ENCODE measurements around the gene NR2C2.

Gene NR2C2

DNA sequence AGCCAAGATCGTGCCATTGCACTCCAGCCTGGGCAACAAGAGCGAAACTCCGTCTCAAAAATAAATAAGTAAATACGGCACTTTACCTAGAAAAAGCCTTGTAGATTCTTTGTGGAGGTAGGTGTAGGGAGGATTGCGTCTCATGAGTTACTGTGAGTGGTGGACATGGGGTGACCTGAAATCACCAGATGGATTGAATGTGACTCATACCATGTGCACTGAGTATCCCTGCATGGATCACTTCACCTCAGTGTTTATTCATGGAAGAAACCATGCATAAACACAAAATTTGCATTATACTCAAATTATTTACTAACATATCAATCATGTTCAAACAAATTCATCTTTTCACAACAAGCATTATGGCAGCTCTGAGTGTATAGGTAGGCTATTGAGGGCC, 61.8 kb downstream of the NR2C2 start:
- Mint-ChIP-seq H3K27me3 (no peaks in the 10 kb centered on the region), H3K27ac (no peak overlapping the region), H3K36me3 (peaks cover 24 to 54% of the 10 kb centered on the region in 2 donors), H3K9me3 (no peaks in the 10 kb centered on the region), H3K4me3 (no peak overlapping the region), H3K4me1 (no peaks in the 10 kb centered on the region)
- DNase-seq (no peak), ATAC-seq (replicated peaks) (no peak)

DNA sequence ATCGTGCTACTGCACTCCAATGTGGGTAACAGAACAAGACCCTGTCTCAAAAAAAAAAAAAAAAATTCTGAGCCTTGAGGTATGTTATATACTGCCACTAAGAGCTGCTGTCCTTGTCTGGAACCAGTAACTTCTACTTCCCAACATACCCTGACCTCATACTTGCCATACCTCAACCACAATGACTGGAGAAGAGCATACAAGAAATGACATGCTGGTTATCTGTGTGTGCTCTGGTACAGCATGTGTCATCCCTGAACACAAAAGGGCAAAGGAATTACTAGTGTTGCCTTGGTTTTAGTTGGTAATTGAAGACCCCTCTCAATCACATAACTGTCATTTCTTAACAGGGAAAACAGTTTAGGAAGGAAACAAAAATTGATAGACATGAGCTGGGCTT, 63.3 kb downstream of the NR2C2 start:
- H3K27ac Mint-ChIP-seq = no peak overlapping the region
- H3K36me3 Mint-ChIP-seq = peaks cover 22 to 55% of the 10 kb centered on the region in 2 donors
- ATAC-seq (replicated peaks) = no peak
- no peaks in the 10 kb centered on the region for H3K4me1 Mint-ChIP-seq
- no peak for DNase-seq
- H3K27me3 Mint-ChIP-seq = no peaks in the 10 kb centered on the region
- H3K9me3 Mint-ChIP-seq = no peaks in the 10 kb centered on the region
- no peak overlapping the region for H3K4me3 Mint-ChIP-seq

DNA sequence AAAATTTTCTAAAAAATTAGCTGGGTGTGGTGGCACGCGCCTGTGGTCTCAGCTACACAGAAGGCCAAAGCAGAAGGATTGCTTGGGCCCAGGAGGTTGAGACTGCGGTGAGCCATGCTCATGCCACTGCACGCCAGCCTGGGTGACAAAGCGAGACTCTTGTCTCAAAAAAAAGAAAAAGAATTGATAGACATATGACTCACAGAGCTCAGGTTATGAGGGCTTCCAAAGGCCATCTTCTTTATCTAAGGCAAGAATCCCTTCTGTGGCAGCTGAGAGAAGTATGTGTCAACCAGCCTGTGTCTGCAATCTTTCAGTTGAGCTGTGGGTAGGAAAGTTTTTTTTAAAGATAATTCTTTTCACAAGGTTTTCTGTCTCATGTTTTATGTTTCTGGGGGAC, 63.8 kb downstream of the NR2C2 start:
- no peak overlapping the region for H3K4me3 Mint-ChIP-seq
- no peaks in the 10 kb centered on the region for H3K27me3 Mint-ChIP-seq
- ATAC-seq (replicated peaks) (no peak), DNase-seq (no peak)
- no peaks in the 10 kb centered on the region for H3K9me3 Mint-ChIP-seq
- H3K4me1 Mint-ChIP-seq = no peaks in the 10 kb centered on the region
- H3K27ac Mint-ChIP-seq = no peak overlapping the region
- H3K36me3 Mint-ChIP-seq = peaks cover 27 to 59% of the 10 kb centered on the region in 2 donors

DNA sequence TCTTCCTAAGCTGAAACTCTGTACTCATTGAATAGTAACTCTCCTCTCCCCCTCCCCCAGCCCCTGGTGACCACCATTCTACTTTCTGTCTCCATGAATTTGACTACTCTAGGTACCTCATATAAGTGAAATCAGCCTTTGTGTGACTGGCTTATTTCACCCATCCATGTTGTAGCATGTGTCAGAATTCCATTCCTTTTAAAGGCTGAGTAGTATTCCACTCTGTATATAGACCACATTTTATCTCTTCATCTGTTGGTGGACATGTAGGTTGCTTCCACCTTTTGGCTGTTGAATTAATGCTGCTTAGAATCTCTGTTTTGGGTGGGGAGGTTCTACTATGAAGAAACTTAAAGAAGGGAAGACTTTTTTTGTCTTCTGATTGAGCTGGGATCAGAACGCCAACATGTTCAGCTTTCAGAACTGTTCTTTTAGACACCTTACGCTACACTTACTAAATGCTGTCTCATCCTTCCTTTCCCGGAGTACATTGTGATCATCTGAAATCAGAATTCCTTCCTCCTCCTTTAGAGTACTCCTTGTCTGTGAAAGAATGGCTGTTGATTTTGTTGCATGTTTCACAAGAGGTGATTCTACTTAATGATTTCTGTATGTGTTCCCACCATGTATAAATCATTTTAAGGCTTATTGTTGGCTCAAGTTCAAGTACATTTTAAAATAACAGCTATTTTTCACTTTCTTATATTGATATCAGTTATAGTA, 67.4 kb downstream of the NR2C2 start:
- Mint-ChIP-seq H3K27me3 (no peaks in the 10 kb centered on the region), H3K36me3 (peaks cover 38 to 73% of the 10 kb centered on the region in 2 donors), H3K4me3 (no peak overlapping the region), H3K9me3 (no peaks in the 10 kb centered on the region), H3K4me1 (no peaks in the 10 kb centered on the region), H3K27ac (peak overlapping the region; percentile 37)
- DNase-seq = no peak
- ATAC-seq (replicated peaks) = no peak

DNA sequence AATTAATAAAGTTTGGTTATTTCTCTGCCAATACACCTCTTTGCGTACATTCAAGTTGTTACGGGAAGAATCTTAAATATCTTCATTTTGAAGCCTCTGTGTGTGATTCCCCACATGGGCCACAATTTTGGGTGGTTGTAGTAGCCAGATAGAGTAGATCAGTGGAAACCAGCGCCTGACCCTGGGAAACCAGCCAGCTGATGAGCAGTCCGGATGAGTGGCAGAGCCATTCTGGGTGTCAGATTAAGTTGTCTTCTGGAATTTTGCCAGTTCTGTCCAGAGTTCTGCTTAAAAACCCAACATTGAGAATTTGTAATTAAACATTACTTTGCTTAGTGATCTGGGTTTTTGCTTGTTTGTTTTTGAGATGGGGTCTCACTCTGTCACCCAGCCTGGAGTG, 68.1 kb downstream of the NR2C2 start:
- Mint-ChIP-seq H3K27ac (no peak overlapping the region), H3K36me3 (peaks cover 36 to 67% of the 10 kb centered on the region in 2 donors)
- DNase-seq = no peak

DNA sequence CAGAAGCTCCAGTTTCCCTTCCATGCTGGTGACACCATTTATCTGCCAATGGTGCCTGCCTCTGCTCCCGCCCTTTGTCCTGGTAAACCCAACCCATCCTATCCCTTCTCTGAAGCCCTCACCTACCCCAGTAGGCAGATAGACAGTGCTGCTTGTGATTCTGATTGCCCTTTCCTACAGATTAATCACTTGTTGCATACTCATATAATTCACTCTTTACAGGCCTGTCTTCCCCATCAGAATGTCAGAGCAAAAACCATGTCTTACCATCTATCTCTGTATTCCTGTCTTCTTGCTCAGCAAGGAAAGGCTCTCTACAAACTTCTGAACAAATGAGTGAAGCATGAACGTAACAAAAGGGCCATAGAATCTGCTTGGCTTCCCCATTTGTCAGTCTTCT, 69.8 kb downstream of the NR2C2 start:
- no peak for ATAC-seq (replicated peaks)
- Mint-ChIP-seq H3K4me1 (no peaks in the 10 kb centered on the region), H3K9me3 (no peaks in the 10 kb centered on the region), H3K36me3 (peaks cover 33 to 67% of the 10 kb centered on the region in 2 donors), H3K4me3 (no peak overlapping the region), H3K27ac (no peak overlapping the region), H3K27me3 (no peaks in the 10 kb centered on the region)
- DNase-seq = no peak

More for the DNA sequence above, 68.1 kb downstream of the NR2C2 start:
- Mint-ChIP-seq H3K4me1 (no peaks in the 10 kb centered on the region), H3K4me3 (no peak overlapping the region), H3K27me3 (no peaks in the 10 kb centered on the region), H3K9me3 (no peaks in the 10 kb centered on the region)
- ATAC-seq (replicated peaks) = no peak

DNA sequence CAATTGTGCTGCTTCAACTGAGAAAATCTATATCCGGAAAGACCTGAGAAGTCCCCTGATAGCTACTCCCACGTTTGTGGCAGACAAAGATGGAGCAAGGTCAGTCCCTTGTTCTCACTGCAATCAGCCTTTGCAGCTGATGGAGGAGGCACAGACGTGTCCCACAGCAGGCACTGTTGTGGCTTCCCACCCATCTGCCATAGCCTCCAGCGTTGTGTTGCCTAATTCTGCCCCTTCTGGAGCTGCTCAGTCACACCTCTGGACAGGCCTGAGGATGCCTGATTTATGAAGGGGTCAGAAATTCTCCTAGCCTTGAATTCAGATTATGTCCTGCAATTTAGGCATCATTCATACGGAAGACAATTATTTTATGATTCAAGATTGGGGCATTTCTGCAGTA, 75.9 kb downstream of the NR2C2 start:
- Mint-ChIP-seq H3K27ac (no peak overlapping the region), H3K9me3 (no peaks in the 10 kb centered on the region), H3K36me3 (peaks cover 26 to 59% of the 10 kb centered on the region in 2 donors), H3K27me3 (no peaks in the 10 kb centered on the region), H3K4me1 (no peaks in the 10 kb centered on the region), H3K4me3 (no peak overlapping the region)
- DNase-seq (no peak), ATAC-seq (replicated peaks) (no peak)

DNA sequence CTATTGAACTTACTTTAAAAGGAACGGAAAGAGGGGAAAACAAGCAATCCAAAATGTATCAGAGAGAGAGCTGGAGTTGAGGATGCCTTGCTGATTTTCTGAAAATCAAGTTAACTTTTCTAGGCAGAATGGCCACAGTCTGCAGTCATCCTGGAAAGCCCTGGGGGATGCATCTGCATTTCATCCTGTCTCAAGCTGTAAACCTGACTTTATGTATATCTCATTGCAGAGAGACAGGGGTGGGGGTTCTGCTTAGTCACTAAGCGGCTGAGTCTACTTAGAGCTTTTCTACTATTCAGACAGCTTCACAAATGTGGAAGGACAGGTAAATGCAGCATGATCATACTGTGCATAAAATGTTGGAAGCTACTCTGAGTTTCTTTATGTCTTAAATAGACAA, 76.3 kb downstream of the NR2C2 start:
- no peak for ATAC-seq (replicated peaks)
- H3K36me3 Mint-ChIP-seq = peaks cover 30 to 61% of the 10 kb centered on the region in 2 donors
- H3K4me3 Mint-ChIP-seq = no peak overlapping the region
- no peaks in the 10 kb centered on the region for H3K9me3 Mint-ChIP-seq
- DNase-seq = no peak
- H3K4me1 Mint-ChIP-seq = no peaks in the 10 kb centered on the region
- no peak overlapping the region for H3K27ac Mint-ChIP-seq
- H3K27me3 Mint-ChIP-seq = no peaks in the 10 kb centered on the region

DNA sequence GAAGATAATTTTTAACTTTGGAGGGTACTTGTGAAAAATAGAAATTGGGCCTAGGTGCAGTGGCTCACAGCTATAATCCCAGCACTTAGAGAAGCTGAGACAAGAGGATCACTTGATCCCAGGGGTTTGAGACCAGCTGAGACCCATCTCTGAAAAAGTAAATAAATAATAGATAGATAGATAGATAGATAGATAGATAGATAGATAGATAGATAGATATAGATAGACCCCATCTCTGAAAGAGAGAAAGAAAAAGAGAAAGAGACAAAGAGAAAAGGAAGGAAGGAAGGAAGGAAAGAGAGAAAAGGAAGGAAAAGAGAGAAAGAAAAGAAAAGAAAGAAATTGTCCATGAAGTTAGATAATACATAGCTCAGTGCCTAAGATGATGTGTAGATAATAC, 82.2 kb downstream of the NR2C2 start:
- no peaks in the 10 kb centered on the region for H3K27me3 Mint-ChIP-seq
- H3K36me3 Mint-ChIP-seq = peaks cover 42 to 68% of the 10 kb centered on the region in 2 donors
- no peaks in the 10 kb centered on the region for H3K9me3 Mint-ChIP-seq
- peaks cover 0 to 1% of the 10 kb centered on the region in 2 donors for H3K4me1 Mint-ChIP-seq
- H3K27ac Mint-ChIP-seq = no peak overlapping the region
- no peak for DNase-seq
- no peak overlapping the region for H3K4me3 Mint-ChIP-seq
- ATAC-seq (replicated peaks) = no peak

DNA sequence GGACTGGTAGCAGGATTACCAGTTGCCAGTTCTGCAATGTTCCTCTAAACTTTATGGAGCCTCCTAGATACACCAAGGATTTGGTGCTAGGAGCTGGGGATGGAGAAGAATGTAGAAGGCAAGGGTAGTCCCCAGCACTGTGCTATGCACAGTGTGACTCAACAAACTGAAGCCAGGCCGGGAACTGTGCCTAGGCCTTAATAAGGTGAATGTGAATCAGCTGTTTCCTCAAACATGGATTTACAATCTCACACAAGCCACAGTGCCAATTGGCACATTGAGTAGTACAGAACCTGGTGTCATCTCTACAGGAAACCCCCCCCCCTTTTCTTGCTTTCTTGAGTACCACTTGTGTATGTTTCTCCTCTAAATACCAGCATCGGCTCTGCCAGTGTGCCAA, 85.3 kb downstream of the NR2C2 start:
- Mint-ChIP-seq H3K36me3 (peaks cover 36 to 54% of the 10 kb centered on the region in 2 donors), H3K27me3 (no peaks in the 10 kb centered on the region), H3K9me3 (no peaks in the 10 kb centered on the region), H3K4me1 (peaks cover 0 to 1% of the 10 kb centered on the region in 2 donors), H3K27ac (no peak overlapping the region), H3K4me3 (no peak overlapping the region)
- DNase-seq (no peak), ATAC-seq (replicated peaks) (no peak)

DNA sequence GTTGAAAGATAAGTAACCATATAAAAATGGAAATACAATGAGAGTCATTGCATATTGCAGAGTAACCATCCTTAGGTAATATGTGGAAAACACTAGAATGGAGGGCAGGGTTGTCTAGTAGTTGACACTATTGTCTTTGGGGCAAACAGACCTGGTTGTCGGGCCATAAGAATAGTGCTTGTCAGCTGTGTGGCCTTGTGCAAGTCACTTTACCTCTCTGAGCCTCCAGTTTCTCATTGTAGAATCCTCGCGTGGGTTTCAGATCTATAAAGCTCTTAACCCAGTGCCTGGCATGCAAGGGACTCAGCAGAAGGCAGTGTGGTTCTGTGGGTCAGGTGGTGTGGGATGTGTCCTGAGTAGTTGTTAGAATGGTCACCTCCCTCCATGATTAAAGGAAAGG, 85.7 kb downstream of the NR2C2 start:
- DNase-seq = no peak
- H3K9me3 Mint-ChIP-seq = no peaks in the 10 kb centered on the region
- peaks cover 34 to 50% of the 10 kb centered on the region in 2 donors for H3K36me3 Mint-ChIP-seq
- peak overlapping the region; percentile 20 for H3K27ac Mint-ChIP-seq
- no peaks in the 10 kb centered on the region for H3K27me3 Mint-ChIP-seq
- ATAC-seq (replicated peaks) = no peak
- peaks cover 0 to 1% of the 10 kb centered on the region in 2 donors for H3K4me1 Mint-ChIP-seq
- H3K4me3 Mint-ChIP-seq = no peak overlapping the region

DNA sequence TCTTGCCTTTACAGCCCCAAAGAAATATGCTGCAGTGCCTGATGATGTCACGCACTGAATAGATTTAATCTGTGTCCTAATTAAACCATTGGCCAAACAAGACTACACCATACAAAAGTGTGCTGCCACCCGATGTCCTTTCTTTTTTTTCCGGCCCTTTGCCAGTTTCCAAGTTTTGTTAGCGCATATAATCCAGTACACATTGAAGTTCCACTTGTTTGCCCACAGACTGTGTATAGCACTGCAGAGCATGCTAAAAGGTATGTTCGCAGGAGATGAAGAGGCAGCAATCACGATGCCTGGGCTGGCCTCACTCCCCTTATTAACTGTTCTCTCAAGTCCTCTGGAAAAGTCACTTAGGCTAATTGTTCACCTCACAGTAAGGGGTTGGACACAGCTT, 90.9 kb downstream of the NR2C2 start:
- no peaks in the 10 kb centered on the region for H3K9me3 Mint-ChIP-seq
- H3K27ac Mint-ChIP-seq = no peak overlapping the region
- no peaks in the 10 kb centered on the region for H3K27me3 Mint-ChIP-seq
- no peak overlapping the region for H3K4me3 Mint-ChIP-seq
- DNase-seq (no peak), ATAC-seq (replicated peaks) (no peak)
- H3K36me3 Mint-ChIP-seq = peaks cover 31 to 48% of the 10 kb centered on the region in 2 donors
- no peaks in the 10 kb centered on the region for H3K4me1 Mint-ChIP-seq

DNA sequence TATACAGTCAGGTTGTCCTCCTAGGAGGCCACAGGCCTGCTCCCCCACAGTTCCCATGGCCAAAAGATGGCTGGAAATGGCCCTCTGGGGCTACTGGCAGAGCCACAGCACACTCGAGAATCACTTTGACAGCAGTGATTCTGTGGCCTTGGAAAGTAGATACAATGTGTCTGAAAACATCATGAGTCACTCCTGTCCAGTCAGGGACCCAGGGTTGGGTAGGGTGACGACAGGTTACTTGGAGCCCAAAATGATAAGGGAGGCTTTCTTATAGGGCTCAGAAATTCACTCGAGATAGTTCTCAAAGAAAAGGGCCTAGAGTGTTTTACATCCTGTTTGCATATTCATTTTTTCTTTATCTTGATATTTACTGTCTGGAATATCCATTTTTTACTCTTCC, 93.5 kb downstream of the NR2C2 start:
- Mint-ChIP-seq H3K9me3 (no peaks in the 10 kb centered on the region), H3K36me3 (peaks cover 30 to 47% of the 10 kb centered on the region in 2 donors), H3K27me3 (no peaks in the 10 kb centered on the region), H3K4me3 (no peak overlapping the region), H3K27ac (peak overlapping the region; percentile 27), H3K4me1 (peaks cover 2 to 10% of the 10 kb centered on the region in 2 donors)
- DNase-seq = no peak
- ATAC-seq (replicated peaks) = no peak

DNA sequence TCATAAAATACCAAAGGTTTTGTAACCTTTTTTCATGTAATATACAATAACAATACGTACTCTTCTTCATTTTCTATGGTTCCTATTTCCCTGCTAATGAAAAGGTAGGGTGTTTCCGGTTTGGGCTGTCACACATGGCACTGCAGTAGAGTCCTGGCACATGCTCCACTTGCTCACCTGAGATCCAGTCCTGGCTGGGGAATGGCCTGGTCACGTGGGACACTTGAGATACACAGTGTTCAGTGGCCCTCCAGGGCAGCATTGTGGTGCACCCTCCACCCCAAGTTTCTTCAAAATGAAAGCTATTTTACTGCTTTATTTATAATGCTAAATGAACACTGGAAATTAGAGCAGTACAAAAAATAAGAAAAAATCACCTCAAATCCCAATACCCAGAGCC, 94.6 kb downstream of the NR2C2 start:
- Mint-ChIP-seq H3K4me1 (peaks cover 6 to 10% of the 10 kb centered on the region in 2 donors), H3K4me3 (no peak overlapping the region), H3K9me3 (no peaks in the 10 kb centered on the region), H3K27me3 (no peaks in the 10 kb centered on the region), H3K27ac (peak overlapping the region; percentile 37), H3K36me3 (peaks cover 38 to 55% of the 10 kb centered on the region in 2 donors)
- DNase-seq = no peak
- ATAC-seq (replicated peaks) = no peak

DNA sequence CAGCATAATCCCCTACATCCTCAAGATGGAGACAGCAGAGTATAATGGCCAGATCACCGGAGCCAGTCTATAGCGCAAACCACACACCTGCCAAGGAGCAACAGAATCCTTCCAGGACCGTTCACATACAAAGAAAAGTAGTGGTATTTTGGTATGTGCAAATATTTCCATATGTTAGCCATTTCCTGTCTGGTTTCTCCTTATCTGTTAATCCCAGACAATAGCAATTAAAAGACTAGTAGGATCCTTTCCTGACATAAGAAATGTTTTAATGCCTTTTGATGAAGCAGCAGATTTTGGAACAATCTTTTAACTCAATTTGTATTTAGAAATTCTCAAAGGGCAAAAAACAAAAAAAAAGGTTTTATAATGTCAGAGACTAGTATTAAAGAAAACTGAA, 95.6 kb downstream of the NR2C2 start:
- no peak for DNase-seq
- no peak for ATAC-seq (replicated peaks)
- no peaks in the 10 kb centered on the region for H3K27me3 Mint-ChIP-seq
- H3K4me1 Mint-ChIP-seq = peaks cover 6 to 10% of the 10 kb centered on the region in 2 donors
- peaks cover 38 to 55% of the 10 kb centered on the region in 2 donors for H3K36me3 Mint-ChIP-seq
- no peak overlapping the region for H3K4me3 Mint-ChIP-seq
- no peak overlapping the region for H3K27ac Mint-ChIP-seq
- no peaks in the 10 kb centered on the region for H3K9me3 Mint-ChIP-seq
